IPS-18c (cell line): ENCODE measurements around the gene DUSP7.
"Not testable (repeated sequence)": the region's sequence is repeated elsewhere in the genome, so short reads cannot be mapped to it uniquely, and the experiment has no call there.

Experiments used
- H3K4me3 ChIP-seq: 2 replicates; pipeline ENCODE4 v1.7.0; 2013; ENCODE audit warnings: low read depth, mild to moderate bottlenecking, low read length, moderate library complexity; ENCODE audit not compliant: insufficient read depth
- H3K9me3 ChIP-seq: one replicate; pipeline ENCODE4 v1.6.1; 2013; ENCODE audit warnings: mild to moderate bottlenecking, low read length, moderate library complexity; ENCODE audit not compliant: control insufficient read depth, insufficient read depth

DUSP7 gene

DNA sequence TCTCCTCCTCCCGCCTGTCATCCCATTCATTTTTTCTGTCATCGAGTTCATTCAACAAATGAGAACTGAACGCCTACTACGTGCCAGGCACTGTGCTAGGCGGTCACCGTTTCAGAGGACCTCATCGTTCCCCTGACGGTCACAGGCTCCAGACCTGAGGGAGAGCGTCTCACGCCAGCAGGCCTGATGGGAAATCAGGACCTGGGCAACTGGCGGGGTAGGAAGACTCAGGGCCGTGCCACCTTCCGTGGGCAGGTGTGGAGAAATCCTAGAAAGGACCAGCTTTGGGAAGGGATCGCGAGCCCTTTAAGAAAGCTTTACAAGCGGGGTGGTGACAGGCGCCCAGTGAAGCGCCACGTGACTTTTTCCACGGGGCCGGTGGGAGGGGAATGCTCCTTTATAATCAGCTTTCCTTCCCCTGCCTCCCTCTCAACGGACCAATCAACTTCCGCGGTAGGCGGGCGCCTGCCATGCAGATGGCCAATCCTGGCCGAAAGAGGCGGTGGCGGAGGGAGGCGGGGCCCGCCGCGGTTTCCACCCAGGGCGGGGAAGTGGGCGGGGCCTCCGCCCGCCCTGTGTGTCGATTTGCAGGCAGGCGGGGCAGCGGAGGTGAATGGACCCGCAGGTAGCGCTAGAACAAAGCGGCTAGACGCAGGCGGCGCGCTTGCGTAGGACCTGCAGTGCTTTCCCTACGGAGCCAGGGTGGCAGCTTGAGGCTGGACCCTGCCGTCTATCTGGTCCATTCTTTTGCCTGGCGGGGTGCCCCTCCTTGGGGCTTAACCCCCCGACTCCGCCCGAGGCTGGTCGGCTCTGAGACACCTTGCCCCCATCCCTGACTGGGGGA lies 819 bp upstream of the DUSP7 start:
- no peaks in the 10 kb centered on the region for H3K9me3 ChIP-seq
- peak overlapping the region; percentile 44 for H3K4me3 ChIP-seq

DNA sequence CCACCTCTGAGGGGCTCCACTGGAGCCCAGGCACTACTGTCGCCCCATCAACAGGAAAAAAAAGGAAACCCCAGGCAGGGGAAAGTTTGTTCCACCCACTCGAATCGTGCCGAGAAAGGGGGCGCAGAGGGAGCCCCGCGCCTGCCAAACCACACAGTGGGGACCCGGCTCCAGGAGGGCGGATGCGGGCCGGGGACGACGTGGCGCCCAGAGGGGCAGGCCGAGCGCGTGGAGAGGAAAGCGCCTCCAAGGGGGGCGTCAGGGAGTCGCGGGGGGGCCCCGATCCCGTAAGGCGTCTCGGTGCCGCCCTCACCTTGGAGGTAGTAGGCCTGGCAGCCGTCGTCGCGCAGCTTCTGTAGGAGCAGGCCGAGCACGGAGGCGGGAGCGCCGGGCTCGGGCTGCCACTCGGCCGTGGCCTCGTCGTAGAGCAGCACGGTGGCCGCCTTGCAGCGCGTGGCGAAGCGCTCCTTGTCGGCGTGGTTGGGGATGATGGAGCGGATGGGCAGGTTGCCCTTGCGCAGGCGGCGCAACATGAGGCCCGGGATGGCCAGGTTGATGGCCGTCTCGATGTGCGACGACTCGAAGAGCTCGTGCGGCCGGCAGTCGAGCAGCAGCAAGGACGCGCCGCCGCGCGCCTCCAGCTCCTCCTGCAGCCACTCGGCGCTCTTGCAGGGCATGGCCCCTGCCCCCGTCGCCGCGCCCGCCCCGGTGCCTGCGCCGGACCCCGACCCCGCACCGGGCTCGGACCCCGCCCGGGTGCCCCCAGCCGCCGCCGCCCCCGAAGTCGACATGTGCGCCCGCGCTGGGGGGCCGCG lies 627 bp downstream of the DUSP7 start:
- Histone ChIP-seq H3K4me3 (peak overlapping the region; percentile 57), H3K9me3 (no peaks in the 10 kb centered on the region)

DNA sequence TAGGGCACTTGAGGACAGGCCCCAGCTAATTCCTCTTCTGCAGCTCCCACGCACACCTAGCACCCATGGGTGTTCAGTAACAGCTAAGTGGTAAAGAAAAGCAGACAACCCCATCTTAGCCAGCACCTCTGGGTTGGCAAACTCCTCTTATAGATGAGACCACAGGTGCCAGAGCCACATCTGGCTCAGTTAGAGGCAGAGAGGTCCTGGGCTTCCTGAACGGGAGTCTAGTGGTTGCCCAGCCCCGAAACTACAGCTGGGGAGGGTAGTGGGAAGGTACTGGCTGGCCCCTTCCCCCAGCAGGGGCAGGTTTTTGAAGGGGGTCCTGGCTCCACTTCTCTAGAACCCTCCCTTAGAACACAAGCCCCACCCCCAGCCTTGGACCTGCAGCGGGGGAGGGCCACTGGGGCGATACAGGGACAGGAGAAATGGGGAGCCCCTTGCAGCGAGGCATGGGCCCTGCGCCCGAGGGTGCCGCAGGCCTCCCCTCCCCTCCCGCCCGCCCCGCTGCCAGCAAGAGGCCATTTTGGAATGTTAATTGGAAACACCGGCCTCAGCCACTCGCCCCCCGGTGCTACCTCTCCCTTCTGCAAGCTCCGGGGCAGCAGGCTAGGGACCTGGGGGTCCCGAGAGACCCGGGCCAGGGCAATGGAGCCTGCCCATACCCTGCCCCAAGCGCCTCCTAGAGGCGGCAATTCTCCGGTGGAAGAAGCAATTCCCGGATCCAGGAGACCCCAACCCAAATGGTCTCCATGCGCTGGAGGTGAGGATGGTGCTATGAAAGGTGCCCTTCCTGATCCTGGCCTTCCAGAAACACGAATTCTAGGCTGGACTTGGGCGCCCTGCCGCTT lies 1.5 kb downstream of the DUSP7 start:
- no peaks in the 10 kb centered on the region for H3K9me3 ChIP-seq
- H3K4me3 ChIP-seq, result peak overlapping the region; percentile 57

DNA sequence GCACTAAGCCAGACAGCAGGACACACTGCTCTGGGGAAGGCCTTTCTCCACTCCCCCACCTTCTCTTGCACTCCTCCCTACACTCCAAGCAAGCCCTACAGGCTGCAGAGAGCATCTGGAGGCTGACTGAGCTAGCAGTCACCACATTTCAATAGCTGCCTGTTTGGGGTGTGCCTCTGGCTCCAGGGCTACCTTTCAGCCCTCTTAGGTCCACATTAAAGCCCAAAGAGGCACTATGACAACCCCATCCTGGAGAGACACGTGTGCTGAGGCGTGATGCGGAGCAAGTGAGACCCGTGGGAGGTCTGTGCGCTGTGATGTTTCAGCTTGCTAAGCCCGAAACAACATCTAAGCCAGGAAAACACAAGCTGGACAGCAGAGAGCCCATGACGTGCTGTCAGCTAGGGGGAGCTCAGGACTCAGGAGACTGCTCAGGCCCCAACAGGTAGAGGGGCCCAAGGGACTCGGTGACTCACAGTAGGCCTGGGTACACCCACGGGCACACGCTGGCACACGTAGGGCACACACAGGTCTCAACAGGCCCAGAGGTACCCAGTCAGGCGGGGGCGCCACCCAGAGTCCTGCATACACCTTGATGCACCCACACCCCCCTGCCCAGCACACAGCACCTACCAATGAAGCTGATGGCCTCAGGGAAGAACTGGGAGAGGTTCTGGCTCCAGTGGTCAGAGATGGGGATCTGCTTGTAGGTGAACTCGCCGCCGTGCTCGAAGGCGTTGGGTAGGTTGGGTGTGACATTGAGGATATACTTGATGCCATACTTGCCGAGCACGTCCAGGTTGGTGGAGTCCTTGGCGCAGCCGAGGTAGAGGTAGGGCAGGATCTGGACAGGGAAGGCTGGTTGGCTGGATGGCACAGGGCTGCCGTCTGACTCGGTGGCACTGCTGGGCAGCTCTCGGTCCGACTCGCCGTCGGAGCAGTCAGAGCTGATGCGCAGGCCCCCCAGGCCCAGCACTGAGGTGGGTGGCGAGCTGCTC lies 2.8 kb downstream of the DUSP7 start:
- H3K9me3 ChIP-seq, result no peaks in the 10 kb centered on the region
- H3K4me3 ChIP-seq, result no peak overlapping the region; the same call in 1 of the 2 replicates

DNA sequence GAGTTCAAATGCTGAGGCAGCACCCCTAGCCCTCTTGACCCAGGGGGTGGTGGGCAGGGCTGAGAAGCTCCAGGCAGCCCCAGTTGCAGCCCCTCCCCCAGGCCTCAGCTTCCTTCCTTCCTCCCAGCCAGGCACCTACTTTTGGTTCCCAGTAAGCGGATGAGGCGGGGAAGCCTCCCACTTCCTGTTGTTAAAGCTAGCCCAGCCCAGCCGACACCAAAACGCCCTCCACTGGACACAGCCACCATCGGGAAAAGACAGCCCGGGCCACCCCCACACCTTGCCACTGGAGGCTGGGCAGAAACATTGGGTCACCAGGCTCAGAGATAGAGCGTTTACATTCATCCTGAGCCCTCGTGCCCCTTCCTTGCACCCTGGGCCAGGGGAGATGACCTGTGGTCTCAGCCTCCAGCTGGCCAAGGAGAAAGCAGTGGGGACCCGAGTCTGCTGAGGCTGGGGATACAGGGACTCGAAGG lies 3.5 kb downstream of the DUSP7 start:
- Histone ChIP-seq H3K9me3 (no peaks in the 10 kb centered on the region), H3K4me3 (no peak overlapping the region)

DNA sequence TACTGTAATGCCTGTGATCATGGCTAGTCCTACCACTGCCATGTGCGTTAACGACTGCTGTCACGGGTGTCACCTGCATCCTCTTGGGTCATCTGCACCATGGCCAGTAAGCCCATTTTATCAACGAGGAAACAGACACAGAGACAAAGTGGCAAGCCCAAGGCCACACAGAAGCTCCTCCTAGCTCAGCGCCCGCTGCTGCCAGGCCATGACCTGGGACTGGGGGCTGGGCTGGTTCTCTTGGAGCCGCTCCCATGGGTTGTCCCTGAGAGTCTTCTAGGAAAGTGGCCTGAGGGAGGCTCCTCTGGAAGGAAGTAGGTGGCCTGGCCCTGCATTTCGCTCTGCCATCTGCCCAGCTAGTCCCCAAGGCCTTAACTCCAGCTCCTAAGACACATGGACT lies 4.9 kb downstream of the DUSP7 start:
- no peaks in the 10 kb centered on the region for H3K9me3 ChIP-seq
- H3K4me3 ChIP-seq, result no peak overlapping the region

DNA sequence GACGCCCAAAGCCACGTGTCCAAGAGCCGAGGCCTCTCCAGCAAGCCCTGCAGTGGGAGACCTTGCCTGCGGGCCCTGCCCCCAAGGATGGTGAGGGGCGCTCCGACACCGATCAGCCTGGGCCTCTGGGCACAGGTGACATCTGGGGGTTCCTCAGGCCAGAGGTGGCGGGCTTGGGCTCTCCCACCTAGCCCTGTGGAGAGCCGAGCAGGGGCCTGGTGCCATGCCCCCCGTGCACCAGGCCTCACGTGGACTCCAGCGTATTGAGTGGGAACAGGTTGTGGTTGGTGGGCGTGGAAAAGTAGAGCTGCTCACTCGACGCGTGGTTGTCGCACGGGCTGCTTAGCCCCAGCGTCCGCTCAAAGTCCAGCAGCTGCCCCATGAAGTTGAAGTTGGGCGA lies 5.8 kb downstream of the DUSP7 start:
- no peak overlapping the region for H3K4me3 ChIP-seq

DNA sequence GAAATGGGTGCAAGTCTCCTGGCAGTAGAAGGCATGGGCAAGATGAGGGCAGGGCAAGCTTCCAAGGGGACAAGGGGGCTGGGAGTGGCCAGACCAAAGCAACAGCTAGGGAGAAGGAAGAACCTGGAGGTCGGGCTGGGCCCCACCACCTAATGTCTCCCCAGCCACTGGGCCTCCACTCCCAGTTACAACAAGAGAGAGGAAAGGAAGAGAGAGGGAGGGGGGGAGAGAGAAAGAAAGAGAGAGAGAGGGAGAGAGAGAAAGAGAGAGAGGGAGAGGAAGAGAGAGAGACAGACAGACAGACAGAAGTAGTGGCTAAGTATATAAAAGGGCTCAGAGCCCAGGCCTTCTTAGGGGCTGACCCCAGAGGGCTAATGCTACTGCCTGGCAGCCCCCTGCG lies 6.9 kb downstream of the DUSP7 start:
- no peak overlapping the region for H3K4me3 ChIP-seq
- H3K9me3 ChIP-seq, result no peaks in the 10 kb centered on the region

More for the DNA sequence above, 5.8 kb downstream of the DUSP7 start:
- no peaks in the 10 kb centered on the region for H3K9me3 ChIP-seq

DNA sequence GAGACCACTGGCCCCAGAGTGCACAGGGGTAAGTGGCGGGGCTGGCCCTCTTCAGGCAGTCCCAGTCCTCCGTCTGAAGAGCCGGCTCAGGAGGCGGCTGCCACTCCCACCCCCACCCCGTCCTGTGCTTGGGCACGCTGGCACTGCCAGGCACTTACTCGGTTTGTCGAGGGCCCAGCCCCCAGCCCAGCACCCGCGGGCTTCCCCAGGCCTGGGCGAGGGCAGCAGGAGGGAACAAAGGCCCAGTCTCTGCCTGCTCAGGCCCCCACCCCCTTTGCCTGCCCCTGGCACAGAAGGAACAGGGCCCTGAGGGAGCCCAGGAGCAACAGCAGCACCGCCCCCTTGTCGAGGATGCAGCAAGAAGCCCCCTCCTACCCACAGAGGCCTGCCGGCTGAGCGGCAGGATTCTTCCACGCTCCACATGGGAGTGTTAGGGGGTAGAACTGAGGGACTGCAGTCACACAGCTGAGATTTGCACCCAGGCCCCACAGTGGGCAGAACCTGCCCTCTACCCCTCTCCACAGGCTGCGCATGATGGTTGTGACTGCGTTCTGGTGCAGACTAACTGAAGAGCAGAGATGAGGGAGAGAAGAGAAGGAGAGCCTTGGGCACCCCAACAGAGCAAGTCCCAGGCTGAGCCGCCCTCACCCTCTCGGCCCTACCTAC lies 8.9 kb downstream of the DUSP7 start:
- Histone ChIP-seq H3K4me3 (no peak overlapping the region), H3K9me3 (no peaks in the 10 kb centered on the region)

DNA sequence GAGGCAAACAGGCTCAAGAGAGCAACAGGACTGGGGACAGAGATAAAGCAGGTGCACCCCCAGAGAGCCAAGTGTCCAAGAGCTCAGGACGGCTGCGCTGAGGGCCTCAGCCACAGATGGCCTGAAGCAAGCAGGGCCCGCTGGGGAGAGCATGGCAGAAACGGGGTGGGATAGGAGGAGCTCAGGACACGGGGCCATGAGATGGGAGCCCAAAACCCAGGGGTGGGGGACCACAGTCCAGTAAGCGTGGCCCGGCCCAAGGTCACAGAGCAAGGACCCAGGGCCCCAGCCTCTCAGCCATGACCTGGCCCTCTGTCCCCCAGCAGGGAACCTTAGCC lies 9.5 kb downstream of the DUSP7 start:
- H3K4me3 ChIP-seq, result no peak overlapping the region
- no peaks in the 10 kb centered on the region for H3K9me3 ChIP-seq

DNA sequence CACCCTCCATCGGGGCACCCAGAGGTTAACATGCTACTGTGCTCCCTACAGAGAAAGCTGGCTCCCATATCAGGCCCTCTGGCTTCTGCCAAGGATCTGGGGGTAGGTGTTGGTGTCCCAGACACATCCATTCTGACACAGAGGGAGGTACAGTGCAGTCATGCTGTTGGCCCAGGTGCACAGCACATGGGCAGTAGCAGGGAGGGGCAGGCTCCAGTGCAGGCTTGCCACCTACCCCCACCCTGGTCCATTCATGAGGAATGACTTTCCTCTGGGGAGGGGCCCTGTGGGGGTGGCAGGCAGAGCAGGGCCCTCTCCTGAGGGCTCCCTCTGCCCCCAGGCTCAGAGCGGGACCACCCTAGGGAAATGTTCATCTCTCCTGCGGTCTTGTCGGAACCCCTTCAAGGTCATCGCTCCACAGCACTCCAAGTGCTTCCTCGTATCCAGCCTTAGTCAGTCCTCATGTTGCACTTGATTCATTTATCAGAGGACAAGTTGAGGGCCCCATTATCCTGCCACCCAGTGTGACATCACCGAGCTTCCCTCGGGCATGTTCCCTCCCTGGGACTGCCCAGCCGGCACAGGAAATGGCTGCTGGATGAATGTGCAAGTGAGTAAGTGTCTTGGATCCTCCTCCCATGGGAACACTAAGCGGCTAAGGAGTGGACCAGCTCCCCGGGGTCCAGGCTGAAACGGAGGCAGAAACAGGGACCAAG lies 10.0 kb downstream of the DUSP7 start:
- Histone ChIP-seq H3K4me3 (no peak overlapping the region), H3K9me3 (no peaks in the 10 kb centered on the region)

DNA sequence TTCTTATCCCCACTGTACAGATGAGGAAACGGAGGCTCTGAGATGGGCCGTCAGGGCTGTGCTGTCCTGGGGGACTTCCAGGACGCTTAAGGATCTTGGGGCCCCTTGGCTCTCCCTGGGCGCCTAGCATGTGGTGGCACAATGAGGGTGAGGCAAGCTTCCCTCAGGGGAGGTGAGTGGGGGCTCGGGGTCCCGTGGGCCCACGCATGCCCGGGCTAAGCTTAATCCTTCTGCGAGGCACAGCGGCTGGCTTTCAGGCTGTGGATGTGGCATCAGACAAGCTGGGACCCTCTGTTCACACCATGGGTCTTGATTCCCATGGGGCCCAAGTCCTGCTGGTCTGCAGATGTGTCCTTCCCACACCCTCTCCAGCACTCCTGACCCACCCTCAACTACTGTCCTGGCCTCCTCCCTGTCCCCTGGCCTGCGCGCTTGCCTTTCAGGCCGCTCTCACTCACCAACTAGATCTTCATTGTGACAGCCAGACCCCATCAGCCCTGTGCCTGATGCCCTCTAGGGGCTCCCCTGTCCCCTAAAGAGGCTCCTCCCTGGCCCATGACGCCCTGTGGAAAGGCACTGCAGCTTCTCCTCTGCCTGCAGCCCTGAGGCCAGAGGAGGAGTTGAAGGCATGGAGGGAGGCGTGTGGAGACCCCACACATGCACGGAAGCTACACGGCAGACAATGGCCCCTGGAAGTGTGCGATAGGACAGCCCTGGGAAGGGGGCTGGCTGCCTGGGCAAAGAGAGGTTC lies 11.3 kb downstream of the DUSP7 start:
- no peaks in the 10 kb centered on the region for H3K9me3 ChIP-seq
- no peak overlapping the region for H3K4me3 ChIP-seq

DNA sequence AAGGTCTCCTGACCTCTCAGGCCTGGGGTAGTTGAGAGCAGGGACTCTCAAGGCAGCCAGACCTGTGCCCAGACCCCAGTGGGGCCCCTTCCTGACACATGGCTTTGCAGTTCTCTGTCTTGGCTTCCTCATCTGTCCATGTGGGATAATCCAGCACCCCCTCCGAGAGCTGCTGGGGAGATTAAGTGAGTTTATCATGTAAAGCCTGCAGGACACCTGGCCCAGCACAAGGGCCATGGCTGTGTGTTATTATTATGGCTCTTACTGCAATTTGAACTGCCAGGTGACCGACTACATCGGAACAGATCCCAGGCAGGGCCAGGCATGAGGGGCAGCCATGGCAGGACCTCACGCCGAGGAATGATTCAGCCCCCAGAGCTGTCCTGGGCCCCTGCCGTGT lies 12.6 kb downstream of the DUSP7 start:
- Histone ChIP-seq H3K9me3 (no peaks in the 10 kb centered on the region), H3K4me3 (no peak overlapping the region)

DNA sequence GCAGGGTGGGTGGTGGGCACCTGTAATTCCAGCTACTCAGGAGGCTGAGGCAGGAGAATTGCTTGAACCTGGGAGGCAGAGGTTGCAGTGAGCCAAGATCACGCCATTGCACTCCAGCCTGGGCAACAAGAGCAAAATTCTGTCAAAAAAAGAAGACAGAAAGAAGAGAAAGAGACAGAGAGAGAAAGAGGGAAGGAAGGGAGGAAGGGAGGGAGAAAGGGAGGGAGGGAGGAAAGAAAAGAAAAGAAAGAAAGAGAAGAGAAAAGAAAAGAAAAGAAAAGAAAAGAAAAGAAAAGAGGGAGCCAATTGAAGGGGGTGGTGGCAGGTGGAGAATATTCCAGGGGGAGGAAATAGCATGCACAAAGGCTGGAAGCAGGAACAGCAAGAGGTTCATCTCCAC lies 13.3 kb downstream of the DUSP7 start:
- H3K9me3 ChIP-seq, H3K4me3 ChIP-seq: not testable (repeated sequence)
